ENCODE results near the gene DYNC1I1.

GRCh38 chr7:96085953-96086352 is 313.6 kb downstream of the DYNC1I1 start:
- no peak for TF ChIP-seq POLR2AphosphoS5 (IDR thresholded peaks at IDR 0.05)
- no peak for TF ChIP-seq CTCF (IDR thresholded peaks at IDR 0.05)
- TF ChIP-seq POLR2A (IDR thresholded peaks at IDR 0.05): no peak

Measured in suprapubic skin (tissue), 4 donors.